Retina (tissue), 1 donor: ENCODE data around the gene SGMS1.
"Not testable (repeated sequence)": the region's sequence is repeated elsewhere in the genome, so short reads cannot be mapped to it uniquely, and the experiment has no call there.

Experiments
- DNase-seq: peaks from one replicate; pipeline ENCODE4 v3.0.0-alpha.2; 2016

Gene SGMS1

GRCh38 chr10:50501478-50501877, 122.3 kb downstream of the SGMS1 start:
- no peak for DNase-seq

GRCh38 chr10:50498465-50498864, 125.3 kb downstream of the SGMS1 start:
- DNase-seq, result no peak

DNA sequence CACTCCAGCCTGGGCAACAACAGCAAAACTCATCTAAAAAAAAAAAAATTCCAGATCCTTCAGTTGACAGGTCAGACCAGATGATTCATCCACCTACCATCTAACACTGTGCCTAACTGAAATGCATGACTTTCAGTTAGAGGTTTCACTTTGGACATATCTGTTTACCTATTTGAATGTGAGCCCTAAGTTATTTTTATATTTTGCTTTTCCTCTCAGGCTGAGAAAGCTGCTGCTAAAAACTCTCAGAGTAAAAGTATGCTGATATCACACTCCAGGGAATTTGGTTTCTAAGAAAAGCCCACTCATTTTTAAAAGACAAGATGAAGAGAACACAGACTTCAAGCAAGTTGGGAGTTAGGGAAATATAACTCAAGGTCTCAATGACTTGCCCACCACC, 126.0 kb downstream of the SGMS1 start:
- no peak for DNase-seq

DNA sequence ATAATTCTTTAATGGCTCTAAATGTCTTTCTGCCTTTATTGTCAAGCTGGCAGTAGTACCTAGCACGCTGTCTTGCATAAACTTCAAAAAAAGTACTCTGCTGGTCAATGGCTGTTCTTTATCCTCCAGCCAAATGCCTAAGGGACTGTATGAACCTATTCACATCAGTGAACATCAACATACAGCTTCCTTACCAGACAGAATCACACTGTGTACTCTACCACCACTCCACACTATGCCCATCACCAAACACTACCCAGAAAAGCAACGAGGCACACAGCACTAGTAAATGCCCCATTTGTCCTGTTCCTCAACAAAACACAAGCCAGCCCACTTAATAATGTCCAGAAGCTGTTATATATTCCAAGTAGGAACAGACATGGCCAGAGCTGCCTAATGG, 127.5 kb downstream of the SGMS1 start:
- DNase-seq, result no peak

GRCh38 chr10:50490241-50490640, 133.5 kb downstream of the SGMS1 start:
- no peak for DNase-seq

DNA sequence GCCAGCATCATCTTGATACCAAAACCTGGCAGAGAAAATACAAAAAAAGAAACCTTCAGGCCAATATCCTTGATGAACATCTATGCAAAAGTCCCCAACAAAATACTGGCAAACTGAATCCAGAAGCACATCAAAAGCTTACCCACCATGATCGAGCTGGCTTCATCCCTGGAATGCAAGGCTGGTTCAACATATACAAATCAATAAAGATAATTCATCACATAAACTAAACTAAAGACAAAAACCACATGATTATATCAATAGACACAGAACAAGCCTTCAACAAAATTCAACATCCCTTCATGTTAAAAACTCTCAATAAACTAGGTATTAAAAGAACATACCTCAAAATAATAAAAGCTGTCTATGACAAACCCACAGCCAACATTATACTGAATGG, 139.2 kb downstream of the SGMS1 start:
- not testable (repeated sequence) for DNase-seq

DNA sequence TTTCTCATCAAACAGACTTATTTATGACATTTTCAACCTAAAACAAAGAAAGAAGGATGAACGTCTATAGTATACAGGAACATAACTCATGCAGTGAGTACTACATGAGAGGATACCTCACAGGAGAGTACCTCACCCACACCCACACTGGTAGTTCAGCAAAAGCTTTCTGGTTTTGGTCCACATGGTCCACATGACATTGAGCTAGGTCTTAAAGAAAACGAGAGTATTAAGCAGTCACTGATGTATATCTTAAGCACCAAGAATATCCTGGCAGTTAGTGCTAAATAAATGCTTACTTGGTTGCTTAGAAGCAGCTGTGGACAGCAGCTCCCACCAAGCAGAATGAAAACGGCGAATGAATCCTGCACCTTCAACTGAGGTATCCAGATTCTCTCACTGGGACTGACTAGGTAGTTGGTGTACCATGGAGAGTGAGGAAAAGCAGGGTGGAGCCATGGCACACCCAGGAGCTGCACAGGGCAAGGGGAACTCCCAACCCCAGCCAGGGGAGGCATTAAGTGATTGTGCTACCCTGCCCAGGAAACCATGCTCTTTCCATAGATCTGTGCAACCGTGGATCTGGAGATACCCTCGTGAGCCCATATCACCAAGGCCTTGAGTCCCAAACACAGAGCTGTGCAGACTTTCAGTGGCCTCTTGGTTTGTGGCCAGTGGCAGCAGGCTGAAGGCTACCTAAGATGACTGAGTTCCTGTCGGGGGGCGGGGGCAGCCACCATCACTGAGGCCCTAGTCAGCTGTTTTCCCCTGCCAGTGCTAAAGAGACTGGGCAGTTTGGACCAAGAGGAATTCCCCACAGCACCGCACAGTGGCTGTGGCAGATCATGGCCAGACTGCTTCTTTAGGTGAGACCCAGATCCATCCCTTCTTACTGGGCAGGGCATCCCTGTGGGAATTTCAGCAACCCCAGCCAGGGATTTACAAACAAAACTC, 143.4 kb downstream of the SGMS1 start:
- DNase-seq, result no peak

DNA sequence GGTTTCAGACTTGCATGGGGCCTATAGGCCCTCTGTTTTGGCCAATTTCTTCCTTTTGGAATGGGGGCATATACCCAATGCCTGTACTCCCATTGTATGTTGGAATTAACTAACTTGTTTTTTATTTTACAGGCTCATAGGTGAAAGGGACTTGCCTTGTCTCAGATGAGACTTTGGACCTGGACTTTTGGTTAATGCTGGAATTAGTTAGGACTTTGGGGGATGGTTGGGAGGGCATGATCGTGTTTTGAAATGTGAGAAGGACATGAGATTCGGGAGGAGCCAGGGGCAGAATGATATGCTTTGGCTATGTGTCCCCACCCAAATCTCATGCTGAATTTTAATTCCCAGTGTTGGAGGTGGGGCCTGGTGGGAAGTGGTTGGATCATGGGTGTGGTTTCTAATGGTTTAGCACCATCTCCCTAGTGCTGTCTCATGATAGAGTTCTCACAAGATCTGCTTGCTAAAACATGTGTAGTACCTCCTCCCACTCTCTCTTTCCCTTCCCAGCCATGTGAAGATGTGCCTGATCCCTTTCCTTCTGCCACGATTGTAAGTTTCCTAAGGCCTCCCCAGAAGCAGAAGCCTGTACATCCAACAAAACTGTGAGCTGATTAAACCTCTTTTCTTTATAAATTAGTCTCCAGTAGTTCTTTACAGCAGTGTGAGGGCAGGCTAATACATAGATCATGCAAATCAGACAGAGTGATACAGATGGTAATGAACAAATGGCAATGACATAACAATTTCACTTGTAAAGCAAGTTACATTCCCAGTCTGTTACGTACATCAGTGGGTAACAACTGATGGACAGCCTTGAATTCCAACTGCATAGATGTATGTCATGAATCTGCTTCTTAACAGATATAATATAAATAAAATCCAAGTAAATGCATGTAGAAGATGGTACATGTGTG, 146.2 kb downstream of the SGMS1 start:
- DNase-seq, result no peak

- DNase-seq, result no peak
These were observed 150.0 kb downstream of the SGMS1 start for GRCh38 chr10:50473756-50474155.

DNA sequence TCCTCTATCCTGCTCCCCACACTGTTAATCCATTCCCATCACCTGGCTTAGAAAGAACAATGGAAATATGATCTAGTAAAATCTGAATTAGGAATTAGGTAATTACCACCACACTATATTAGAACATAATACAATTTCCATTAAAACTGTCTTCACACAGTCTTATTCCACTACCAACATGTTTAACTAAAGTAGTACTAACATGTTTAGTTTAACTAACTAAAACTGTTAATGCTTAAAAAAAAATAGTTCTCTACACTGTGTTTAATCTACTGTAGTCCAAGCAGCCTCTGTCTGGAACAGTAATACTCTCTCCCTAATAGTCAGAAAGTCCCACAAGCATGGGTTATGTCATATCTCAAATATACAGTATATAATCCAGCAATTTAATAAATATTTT, 150.8 kb downstream of the SGMS1 start:
- DNase-seq, result no peak

DNA sequence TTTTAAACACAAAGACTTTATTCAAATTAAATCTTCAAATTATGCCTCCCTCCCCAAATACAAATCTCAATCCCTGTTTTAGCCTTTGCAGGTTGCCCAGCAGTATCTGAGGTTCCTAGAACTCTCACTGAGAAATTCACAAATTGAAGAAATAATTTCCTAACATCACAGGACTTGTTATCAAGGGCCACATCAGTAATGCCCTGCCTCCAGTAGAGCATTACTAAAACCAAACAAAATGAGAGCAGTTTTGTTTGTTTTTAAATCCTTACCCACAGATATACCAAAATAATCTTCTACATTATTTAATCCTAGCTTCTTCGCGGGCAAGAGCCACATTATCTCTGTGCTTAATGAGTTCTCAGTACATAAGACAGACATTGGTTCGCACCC, 152.2 kb downstream of the SGMS1 start:
- no peak for DNase-seq

- DNase-seq, result no peak
These were observed 152.8 kb downstream of the SGMS1 start for GRCh38 chr10:50470798-50471582.

DNA sequence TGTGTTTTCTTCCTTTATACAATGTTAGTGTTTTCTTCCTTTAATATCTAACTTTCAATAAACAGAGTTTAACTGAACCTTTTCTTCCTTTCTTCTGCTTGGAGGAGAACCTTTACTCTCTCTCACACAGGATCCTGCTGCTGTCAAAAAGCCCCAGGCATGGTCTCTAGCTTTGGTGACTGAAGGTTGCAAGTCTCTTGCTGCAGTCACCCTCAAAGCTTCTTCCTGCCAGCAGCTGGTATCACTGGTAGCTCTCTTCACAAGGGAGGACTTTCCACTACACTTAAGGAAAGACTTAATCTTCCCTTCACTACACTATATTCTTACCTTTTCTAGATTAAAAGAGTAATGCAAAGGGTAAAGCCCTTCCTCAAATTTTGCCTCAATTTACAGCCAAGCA, 153.4 kb downstream of the SGMS1 start:
- no peak for DNase-seq

DNA sequence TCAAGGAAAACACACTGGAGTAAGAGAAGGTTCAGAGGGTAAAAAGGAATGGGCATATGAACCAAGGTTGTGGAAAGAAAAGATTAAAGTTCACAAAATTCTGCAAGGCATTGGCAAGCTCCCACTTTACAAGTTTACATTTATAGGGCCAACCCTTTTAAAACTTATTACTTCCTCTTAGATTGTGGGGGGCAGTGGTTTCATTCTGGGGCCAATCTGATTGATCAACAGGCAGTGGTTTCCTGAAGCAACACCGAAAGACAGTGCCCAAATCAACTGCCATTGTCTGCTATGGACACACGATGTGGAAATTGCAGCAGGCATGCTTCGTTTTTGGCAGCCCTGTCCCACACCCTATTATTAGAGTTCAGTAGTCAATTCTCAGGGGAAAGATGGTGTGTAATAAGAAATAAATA, 154.0 kb downstream of the SGMS1 start:
- DNase-seq, result no peak

DNA sequence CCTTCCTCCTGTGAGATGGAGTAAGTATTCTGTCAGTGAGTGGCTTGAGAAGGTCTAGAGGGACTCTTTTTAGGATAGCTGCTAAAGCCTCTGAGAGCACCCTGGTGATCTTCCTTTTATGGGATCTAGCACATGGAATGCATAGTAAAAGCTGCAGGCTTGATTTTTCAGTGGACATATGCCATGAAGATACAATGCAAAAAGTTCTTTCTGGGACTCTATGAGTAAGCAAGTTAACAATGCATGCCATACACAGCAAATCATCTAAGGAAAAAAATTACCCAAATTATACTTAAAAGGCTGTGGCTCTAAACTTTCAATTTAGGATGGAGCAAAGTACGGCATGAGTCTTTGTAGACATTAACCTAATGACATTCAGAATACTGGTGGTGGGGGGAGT, 154.5 kb downstream of the SGMS1 start:
- DNase-seq, result no peak

- no peak for DNase-seq
These were observed 156.5 kb downstream of the SGMS1 start for GRCh38 chr10:50467209-50467608.

- no peak for DNase-seq
These were observed 159.7 kb downstream of the SGMS1 start for GRCh38 chr10:50464004-50464409.

GRCh38 chr10:50461834-50462233, 161.9 kb downstream of the SGMS1 start:
- DNase-seq, result no peak

DNA sequence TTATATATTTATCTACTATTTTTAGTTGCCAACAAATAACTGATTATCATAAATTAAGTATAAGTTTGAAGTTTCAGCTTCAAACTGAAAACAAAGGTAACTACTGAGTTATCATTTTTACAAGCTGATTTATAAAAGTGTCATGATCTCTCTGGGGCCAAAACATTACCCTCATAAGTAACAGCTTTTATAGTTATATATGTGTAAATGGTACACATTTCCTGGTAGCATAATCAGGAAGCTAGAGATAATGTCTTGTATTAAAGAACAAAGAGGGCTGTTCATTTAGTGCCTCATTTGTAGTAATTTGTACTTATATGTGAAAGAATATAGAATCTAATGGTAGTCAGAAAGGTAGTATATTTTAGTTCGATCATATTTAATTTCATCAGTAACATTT, 162.6 kb downstream of the SGMS1 start:
- no peak for DNase-seq

DNA sequence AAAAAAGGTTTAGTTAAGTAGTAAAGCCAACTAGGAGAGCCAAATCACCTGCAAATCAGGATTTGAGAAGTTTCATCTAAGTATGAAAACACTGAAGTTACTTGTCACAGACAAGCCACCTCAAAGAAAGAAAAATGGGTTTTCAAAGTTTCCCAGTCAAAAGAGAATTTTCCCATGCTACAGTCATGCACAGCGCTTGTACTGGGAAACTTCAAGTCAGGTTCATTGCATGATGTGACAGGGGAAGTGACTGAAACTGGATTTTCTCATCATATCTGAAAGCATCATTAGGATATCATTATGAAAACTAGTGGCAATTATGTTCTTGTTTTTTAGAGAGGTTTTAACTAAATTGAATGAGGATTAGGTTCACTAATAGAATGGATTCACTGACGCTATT, 167.0 kb downstream of the SGMS1 start:
- no peak for DNase-seq

GRCh38 chr10:50453940-50454339, 169.8 kb downstream of the SGMS1 start:
- no peak for DNase-seq

- no peak for DNase-seq
These were observed 171.2 kb downstream of the SGMS1 start for GRCh38 chr10:50452603-50453002.

- no peak for DNase-seq
These were observed 176.1 kb downstream of the SGMS1 start for GRCh38 chr10:50447691-50448090.
